ENCODE measurements around the gene STAU1.
"Not testable (repeated sequence)": the region's sequence is repeated elsewhere in the genome, so short reads cannot be mapped to it uniquely, and the experiment has no call there.

STAU1 gene

DNA sequence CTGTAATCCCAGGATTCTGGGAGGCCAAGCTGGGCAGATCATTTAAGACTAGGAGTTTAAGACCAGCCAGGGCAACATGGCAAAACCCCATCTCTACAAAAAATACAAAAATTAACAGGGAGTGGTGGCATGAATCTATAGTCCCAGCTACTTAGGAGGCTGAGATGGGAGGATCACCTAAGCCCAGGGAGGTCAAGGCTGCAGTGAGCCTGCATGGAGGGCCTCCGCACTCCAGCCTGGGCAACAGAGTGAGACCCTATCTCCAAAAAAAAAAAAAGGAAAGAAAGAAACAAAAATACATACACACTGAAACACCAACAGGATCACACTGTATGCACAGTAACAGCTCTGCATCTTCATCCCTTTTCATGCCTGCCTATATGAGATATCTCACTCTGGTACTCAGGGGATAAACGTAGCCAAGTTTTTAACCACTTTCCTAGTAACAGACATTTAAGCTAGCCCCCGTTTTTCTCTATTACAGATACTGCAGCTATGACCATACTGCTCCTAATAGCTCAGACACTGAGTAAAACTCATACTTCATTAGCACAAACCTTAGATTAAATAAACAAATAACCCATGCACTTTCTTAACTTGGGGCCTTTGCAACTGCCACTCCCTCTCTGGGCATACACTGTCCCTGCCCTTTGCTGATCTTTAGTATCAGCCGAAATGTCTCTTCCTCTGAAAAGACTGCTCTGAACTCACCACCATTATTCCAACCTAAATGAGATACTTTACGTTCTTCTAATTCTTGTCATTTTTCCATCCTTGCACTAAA is 41.5 kb downstream of the STAU1 start:
- Histone ChIP-seq H3K4me3 (ENCODE audit: low read length in 2 of 2) (no peak overlapping the region), H3K4me1 (ENCODE audit: control insufficient read depth, insufficient read depth, low read length) (no peaks in the 10 kb centered on the region), H3K36me3 (ENCODE audit: control insufficient read depth in 2 of 2, insufficient read depth in 2 of 2, low read length in 2 of 2) (peaks cover 15 to 25% of the 10 kb centered on the region in 2 donors), H3K9me3 (ENCODE audit: control insufficient read depth in 2 of 2, low read length in 2 of 2) (no peaks in the 10 kb centered on the region), H3K27ac (ENCODE audit: low read length) (no peak overlapping the region), H3K27me3 (ENCODE audit: control insufficient read depth in 1 of 2, insufficient read depth in 2 of 2, low read length in 2 of 2) (no peaks in the 10 kb centered on the region), H3K9ac (ENCODE audit: low read length in 2 of 2) (no peak overlapping the region)

DNA sequence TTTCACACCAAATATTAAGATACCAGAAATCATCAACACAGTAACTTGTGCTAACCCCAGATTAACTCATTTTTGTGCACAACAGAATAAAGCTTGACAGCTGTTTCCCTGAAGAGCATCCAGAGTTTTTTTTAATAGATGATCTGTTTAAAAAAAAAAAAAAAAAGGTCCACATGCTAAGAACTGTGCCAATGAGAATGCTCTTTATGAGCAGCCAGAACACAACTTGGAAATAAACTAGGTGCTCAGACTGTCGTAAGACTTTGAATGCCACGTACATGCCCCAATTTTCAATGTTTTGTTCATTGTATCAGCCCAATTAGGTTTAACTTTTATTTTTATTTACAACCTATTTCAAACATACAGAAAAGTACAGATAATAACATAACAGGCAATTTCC is 47.3 kb downstream of the STAU1 start:
- Histone ChIP-seq H3K9ac (ENCODE audit: low read length in 2 of 2) (no peak overlapping the region), H3K9me3 (ENCODE audit: control insufficient read depth in 2 of 2, low read length in 2 of 2) (no peaks in the 10 kb centered on the region), H3K27ac (ENCODE audit: low read length) (no peak overlapping the region), H3K36me3 (ENCODE audit: control insufficient read depth in 2 of 2, insufficient read depth in 2 of 2, low read length in 2 of 2) (peaks cover 0 to 2% of the 10 kb centered on the region in 2 donors), H3K4me3 (ENCODE audit: low read length in 2 of 2) (no peak overlapping the region), H3K4me1 (ENCODE audit: control insufficient read depth, insufficient read depth, low read length) (no peaks in the 10 kb centered on the region), H3K27me3 (ENCODE audit: control insufficient read depth in 1 of 2, insufficient read depth in 2 of 2, low read length in 2 of 2) (no peaks in the 10 kb centered on the region)

DNA sequence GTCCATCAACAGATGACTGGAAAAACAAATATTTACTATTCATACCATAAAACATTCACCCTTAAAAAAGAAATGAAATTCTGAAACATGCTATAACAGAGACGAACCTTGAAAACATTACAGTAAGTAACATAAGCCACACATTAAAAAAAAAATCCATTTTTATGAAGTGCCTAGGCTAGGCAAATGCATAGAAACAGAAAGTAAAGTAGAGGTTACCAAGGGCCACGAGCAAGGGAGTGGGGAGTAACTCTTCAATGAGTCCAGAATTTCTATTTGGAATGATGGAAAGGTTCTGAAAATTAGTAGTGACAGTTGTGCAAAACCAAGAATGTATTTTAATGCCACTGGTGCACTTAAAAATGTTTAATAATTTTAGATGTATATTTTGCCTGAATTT is 47.7 kb downstream of the STAU1 start:
- no peak overlapping the region for H3K9ac ChIP-seq (ENCODE audit: low read length in 2 of 2)
- no peaks in the 10 kb centered on the region for H3K27me3 ChIP-seq (ENCODE audit: control insufficient read depth in 1 of 2, insufficient read depth in 2 of 2, low read length in 2 of 2)
- no peaks in the 10 kb centered on the region for H3K9me3 ChIP-seq (ENCODE audit: control insufficient read depth in 2 of 2, low read length in 2 of 2)
- H3K4me1 ChIP-seq (ENCODE audit: control insufficient read depth, insufficient read depth, low read length) = no peaks in the 10 kb centered on the region
- H3K4me3 ChIP-seq (ENCODE audit: low read length in 2 of 2) = no peak overlapping the region
- no peak overlapping the region for H3K27ac ChIP-seq (ENCODE audit: low read length)
- H3K36me3 ChIP-seq (ENCODE audit: control insufficient read depth in 2 of 2, insufficient read depth in 2 of 2, low read length in 2 of 2) = peaks cover 0 to 4% of the 10 kb centered on the region in 2 donors

DNA sequence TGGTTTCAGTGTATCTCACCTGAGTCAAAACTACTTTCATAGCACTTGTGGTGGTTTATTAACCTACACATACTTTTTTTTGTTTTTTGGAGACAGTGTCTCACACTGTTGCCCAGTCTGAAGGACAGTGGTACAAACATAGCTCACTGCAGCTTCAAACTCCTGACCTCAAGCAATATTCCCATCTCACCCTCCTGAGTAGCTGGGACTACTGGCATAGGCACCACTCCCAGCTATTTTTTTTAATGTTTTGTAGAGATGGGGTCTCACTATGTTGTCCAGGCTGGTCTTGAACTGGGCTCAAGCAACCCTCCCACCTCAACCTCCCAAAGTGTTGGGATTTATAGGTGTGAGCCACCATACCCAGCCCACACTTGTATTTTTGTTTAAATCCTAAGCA is 49.7 kb downstream of the STAU1 start:
- no peaks in the 10 kb centered on the region for H3K9me3 ChIP-seq (ENCODE audit: control insufficient read depth in 2 of 2, low read length in 2 of 2)
- no peak overlapping the region for H3K27ac ChIP-seq (ENCODE audit: low read length)
- peaks cover 3 to 10% of the 10 kb centered on the region in 2 donors for H3K36me3 ChIP-seq (ENCODE audit: control insufficient read depth in 2 of 2, insufficient read depth in 2 of 2, low read length in 2 of 2)
- H3K27me3 ChIP-seq (ENCODE audit: control insufficient read depth in 1 of 2, insufficient read depth in 2 of 2, low read length in 2 of 2) = no peaks in the 10 kb centered on the region
- no peak overlapping the region for H3K9ac ChIP-seq (ENCODE audit: low read length in 2 of 2)
- H3K4me1 ChIP-seq (ENCODE audit: control insufficient read depth, insufficient read depth, low read length) = peaks cover under 1% of the 10 kb centered on the region
- no peak overlapping the region for H3K4me3 ChIP-seq (ENCODE audit: low read length in 2 of 2)

DNA sequence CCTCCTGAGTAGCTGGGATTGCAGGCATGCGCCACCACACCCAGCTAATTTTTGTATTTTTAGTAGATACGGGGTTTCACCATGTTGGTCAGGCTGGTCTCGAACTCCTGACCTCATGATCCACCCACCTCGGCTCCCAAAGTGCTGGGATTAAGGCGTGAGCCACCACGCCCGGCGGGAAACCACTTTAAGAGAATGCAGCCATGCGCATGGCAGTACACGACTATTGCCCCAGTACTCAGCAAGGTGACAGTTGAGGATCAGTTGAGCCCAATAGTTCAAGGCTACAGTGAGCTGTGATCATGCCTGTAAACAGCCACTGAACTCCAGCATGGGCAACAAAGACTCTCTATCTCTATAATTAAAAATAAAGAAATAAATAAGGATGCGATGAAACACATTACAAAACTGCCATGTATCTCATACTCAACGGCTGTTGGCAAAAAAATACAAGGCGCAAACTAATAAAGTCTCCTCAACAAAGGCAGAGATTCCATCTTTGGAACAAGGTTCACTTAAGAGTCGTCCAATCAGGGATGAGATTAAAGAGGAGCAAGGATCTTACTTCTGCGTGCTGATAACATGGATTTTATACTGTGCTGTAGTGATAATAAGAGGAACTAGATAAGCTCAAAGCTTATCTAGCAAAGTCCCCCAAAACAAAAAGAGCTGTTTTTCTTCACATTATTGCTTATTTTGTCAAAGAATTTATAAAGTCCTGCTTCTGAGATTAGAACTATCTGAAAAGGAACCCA is 51.1 kb downstream of the STAU1 start:
- Histone ChIP-seq H3K9me3 (ENCODE audit: control insufficient read depth in 2 of 2, low read length in 2 of 2) (no peaks in the 10 kb centered on the region), H3K4me3 (ENCODE audit: low read length in 2 of 2) (no peak overlapping the region), H3K4me1 (ENCODE audit: control insufficient read depth, insufficient read depth, low read length) (peaks cover 5% of the 10 kb centered on the region), H3K27me3 (ENCODE audit: control insufficient read depth in 1 of 2, insufficient read depth in 2 of 2, low read length in 2 of 2) (no peaks in the 10 kb centered on the region), H3K36me3 (ENCODE audit: control insufficient read depth in 2 of 2, insufficient read depth in 2 of 2, low read length in 2 of 2) (peaks cover 4 to 11% of the 10 kb centered on the region in 2 donors), H3K27ac (ENCODE audit: low read length) (no peak overlapping the region), H3K9ac (ENCODE audit: low read length in 2 of 2) (no peak overlapping the region)

DNA sequence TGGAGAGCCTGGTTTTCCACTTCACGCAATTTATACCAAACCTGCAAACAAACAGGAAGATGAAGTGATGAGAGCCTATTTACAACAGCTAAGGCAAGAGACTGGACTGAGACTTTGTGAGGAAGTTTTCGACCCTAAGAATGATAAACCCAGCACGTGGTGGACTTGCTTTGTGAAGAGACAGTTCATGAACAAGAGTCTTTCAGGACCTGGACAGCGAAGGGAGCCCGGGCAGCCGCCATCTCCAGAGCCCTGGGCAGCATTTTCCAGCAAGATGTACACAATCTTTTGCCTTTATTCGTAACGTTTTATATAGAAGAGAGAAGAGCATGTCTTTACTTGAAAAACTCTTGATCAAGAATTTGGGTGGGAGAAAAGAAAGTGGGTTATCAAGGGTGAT is 53.3 kb downstream of the STAU1 start:
- not testable (repeated sequence) for H3K9me3 ChIP-seq (ENCODE audit: control insufficient read depth in 2 of 2, low read length in 2 of 2); H3K4me1 ChIP-seq (ENCODE audit: control insufficient read depth, insufficient read depth, low read length); H3K27me3 ChIP-seq (ENCODE audit: control insufficient read depth in 1 of 2, insufficient read depth in 2 of 2, low read length in 2 of 2); H3K9ac ChIP-seq (ENCODE audit: low read length in 2 of 2); H3K27ac ChIP-seq (ENCODE audit: low read length); H3K4me3 ChIP-seq (ENCODE audit: low read length in 2 of 2)
- peaks cover 4 to 12% of the 10 kb centered on the region in 2 donors for H3K36me3 ChIP-seq (ENCODE audit: control insufficient read depth in 2 of 2, insufficient read depth in 2 of 2, low read length in 2 of 2)

DNA sequence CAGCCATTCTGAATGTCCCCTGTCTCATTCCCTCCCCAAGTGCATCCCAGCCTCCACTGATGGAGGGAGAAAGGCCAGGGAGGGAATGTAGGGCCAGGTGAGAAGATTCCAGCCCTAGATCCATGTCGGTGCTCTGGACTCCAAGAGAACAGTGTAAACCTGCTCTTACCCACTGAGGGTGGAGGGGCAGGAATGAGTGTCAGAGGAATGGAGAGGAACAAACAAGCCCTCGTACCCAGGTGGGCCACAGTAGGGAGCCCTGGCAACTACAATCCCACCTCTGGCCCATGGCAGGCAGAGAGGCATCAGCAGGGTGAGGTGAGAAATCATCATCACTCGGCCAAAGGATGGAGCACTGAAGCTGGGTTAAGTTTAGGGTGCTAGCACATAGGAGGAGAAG is 54.6 kb downstream of the STAU1 start:
- H3K4me1 ChIP-seq (ENCODE audit: control insufficient read depth, insufficient read depth, low read length) = peaks cover 5% of the 10 kb centered on the region
- H3K9me3 ChIP-seq (ENCODE audit: control insufficient read depth in 2 of 2, low read length in 2 of 2) = no peaks in the 10 kb centered on the region
- no peak overlapping the region for H3K9ac ChIP-seq (ENCODE audit: low read length in 2 of 2)
- no peak overlapping the region for H3K27ac ChIP-seq (ENCODE audit: low read length)
- no peak overlapping the region for H3K4me3 ChIP-seq (ENCODE audit: low read length in 2 of 2)
- peaks cover 4 to 12% of the 10 kb centered on the region in 2 donors for H3K36me3 ChIP-seq (ENCODE audit: control insufficient read depth in 2 of 2, insufficient read depth in 2 of 2, low read length in 2 of 2)
- H3K27me3 ChIP-seq (ENCODE audit: control insufficient read depth in 1 of 2, insufficient read depth in 2 of 2, low read length in 2 of 2) = no peaks in the 10 kb centered on the region

DNA sequence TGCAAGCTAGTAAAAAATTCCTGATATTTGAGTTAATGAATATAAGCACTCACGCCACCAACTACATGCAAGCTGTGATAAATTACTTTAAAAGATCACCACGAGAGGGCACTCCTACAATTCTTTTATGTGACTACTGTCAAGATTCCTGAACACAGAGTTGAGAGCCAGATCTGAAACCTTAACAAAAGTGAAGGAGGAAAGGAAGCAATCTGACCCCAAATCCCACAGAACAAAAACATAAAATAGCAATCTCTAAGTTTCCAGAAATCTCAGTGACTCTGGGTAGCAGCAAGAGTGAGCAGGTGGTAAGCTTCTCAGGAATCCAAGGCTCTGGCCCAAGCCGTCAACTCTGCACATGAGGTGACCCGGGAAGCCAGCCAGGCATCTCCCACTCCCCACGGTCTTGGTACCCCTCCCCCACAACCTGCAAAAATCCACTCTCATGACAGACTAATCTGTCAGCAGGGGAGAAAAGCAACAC is 55.1 kb downstream of the STAU1 start:
- peak overlapping the region in 1 of 2 donors; percentile 29 for H3K9ac ChIP-seq (ENCODE audit: low read length in 2 of 2)
- H3K27ac ChIP-seq (ENCODE audit: low read length) = no peak overlapping the region

DNA sequence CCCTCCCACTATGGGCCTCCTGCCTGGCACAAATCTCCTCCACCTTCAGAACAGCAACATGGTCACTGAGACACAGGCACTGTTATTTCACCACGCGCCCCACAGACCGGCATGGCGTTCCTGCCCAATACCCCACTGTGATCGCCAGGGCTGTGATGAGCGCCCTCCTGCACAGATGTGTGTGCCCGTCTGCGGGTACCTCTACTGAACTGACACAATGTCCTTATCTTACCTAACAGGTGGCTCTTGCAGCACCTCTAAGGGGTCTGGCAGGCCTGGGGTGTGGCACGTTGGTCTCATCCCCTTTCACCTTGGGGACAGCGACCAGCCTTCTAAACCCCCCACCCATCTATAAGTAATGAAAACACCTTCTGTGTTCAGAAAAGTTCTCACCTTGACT is 64.2 kb downstream of the STAU1 start:
- no peak overlapping the region for H3K27ac ChIP-seq (ENCODE audit: low read length)
- no peaks in the 10 kb centered on the region for H3K27me3 ChIP-seq (ENCODE audit: control insufficient read depth in 1 of 2, insufficient read depth in 2 of 2, low read length in 2 of 2)
- peaks cover 26 to 31% of the 10 kb centered on the region in 2 donors for H3K36me3 ChIP-seq (ENCODE audit: control insufficient read depth in 2 of 2, insufficient read depth in 2 of 2, low read length in 2 of 2)
- H3K4me1 ChIP-seq (ENCODE audit: control insufficient read depth, insufficient read depth, low read length) = no peaks in the 10 kb centered on the region
- H3K9me3 ChIP-seq (ENCODE audit: control insufficient read depth in 2 of 2, low read length in 2 of 2) = no peaks in the 10 kb centered on the region
- H3K4me3 ChIP-seq (ENCODE audit: low read length in 2 of 2) = no peak overlapping the region
- no peak overlapping the region for H3K9ac ChIP-seq (ENCODE audit: low read length in 2 of 2)

More for the DNA sequence above, 55.1 kb downstream of the STAU1 start:
- H3K4me3 ChIP-seq (ENCODE audit: low read length in 2 of 2) = no peak overlapping the region
- no peaks in the 10 kb centered on the region for H3K9me3 ChIP-seq (ENCODE audit: control insufficient read depth in 2 of 2, low read length in 2 of 2)
- no peaks in the 10 kb centered on the region for H3K27me3 ChIP-seq (ENCODE audit: control insufficient read depth in 1 of 2, insufficient read depth in 2 of 2, low read length in 2 of 2)
- peaks cover 5% of the 10 kb centered on the region for H3K4me1 ChIP-seq (ENCODE audit: control insufficient read depth, insufficient read depth, low read length)
- peaks cover 4 to 12% of the 10 kb centered on the region in 2 donors for H3K36me3 ChIP-seq (ENCODE audit: control insufficient read depth in 2 of 2, insufficient read depth in 2 of 2, low read length in 2 of 2)

DNA sequence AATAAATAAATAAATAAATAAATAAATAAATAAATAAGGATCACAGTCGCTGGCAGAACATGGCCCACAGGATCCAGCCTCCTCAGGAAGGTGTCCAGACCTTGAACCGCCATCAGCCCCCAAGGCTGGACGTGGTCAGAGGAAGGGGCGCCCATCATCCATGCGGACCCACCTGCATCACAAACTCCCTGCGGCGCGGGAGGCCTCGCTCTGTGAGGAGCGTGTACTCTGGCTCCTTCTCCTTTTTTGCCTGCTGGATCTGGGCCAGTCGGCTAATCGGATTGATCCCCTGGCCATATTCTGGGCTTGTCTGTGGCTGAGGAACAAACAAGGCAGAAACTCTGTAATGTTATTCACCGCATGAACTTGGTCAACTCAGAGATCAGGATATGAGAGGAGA is 65.2 kb downstream of the STAU1 start:
- H3K9me3 ChIP-seq (ENCODE audit: control insufficient read depth in 2 of 2, low read length in 2 of 2) = no peaks in the 10 kb centered on the region
- H3K4me1 ChIP-seq (ENCODE audit: control insufficient read depth, insufficient read depth, low read length) = no peaks in the 10 kb centered on the region
- no peak overlapping the region for H3K4me3 ChIP-seq (ENCODE audit: low read length in 2 of 2)
- peaks cover 36 to 42% of the 10 kb centered on the region in 2 donors for H3K36me3 ChIP-seq (ENCODE audit: control insufficient read depth in 2 of 2, insufficient read depth in 2 of 2, low read length in 2 of 2)
- H3K27me3 ChIP-seq (ENCODE audit: control insufficient read depth in 1 of 2, insufficient read depth in 2 of 2, low read length in 2 of 2) = no peaks in the 10 kb centered on the region
- no peak overlapping the region for H3K9ac ChIP-seq (ENCODE audit: low read length in 2 of 2)
- no peak overlapping the region for H3K27ac ChIP-seq (ENCODE audit: low read length)

DNA sequence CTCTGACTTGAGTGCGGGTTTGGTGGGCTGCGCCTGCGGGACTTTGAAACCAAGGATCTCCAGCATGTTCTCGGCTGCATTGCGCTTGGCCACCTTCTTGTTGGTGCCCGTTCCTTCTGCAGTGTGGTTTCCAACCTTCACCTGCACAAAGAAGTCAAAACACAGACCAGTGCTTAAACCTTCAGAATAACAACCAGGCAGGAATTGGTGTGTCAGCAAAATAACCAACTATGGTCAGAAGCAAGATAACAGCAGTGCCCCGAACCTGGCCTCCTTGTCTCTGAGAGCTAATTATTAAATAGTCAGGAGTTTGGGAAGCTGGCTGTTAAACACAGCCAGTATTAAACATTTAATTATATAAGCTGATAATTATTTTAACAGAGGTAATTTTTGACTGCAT is 68.1 kb downstream of the STAU1 start:
- no peak overlapping the region for H3K4me3 ChIP-seq (ENCODE audit: low read length in 2 of 2)
- H3K36me3 ChIP-seq (ENCODE audit: control insufficient read depth in 2 of 2, insufficient read depth in 2 of 2, low read length in 2 of 2) = peaks cover 56 to 62% of the 10 kb centered on the region in 2 donors
- no peak overlapping the region for H3K9ac ChIP-seq (ENCODE audit: low read length in 2 of 2)
- H3K27me3 ChIP-seq (ENCODE audit: control insufficient read depth in 1 of 2, insufficient read depth in 2 of 2, low read length in 2 of 2) = no peaks in the 10 kb centered on the region
- H3K27ac ChIP-seq (ENCODE audit: low read length) = no peak overlapping the region
- H3K9me3 ChIP-seq (ENCODE audit: control insufficient read depth in 2 of 2, low read length in 2 of 2) = no peaks in the 10 kb centered on the region
- no peaks in the 10 kb centered on the region for H3K4me1 ChIP-seq (ENCODE audit: control insufficient read depth, insufficient read depth, low read length)
